Measurements from ENCODE around the gene SH3PXD2A. TPM values are rescaled to one million over a fixed set of nuclear protein-coding genes. Genes with fewer than 3 reads are reported as not detected.

The SH3PXD2A gene
- total RNA-seq, 1 donor from 2014 or later: 17.3 TPM

GRCh38 chr10:103632247-103632642, 223.1 kb downstream of the SH3PXD2A start:
- Histone ChIP-seq H4K20me1 (ENCODE audit: insufficient read depth, low read length) (peaks cover 42% of the 10 kb centered on the region), H3K79me2 (ENCODE audit: insufficient read depth, low read length) (peaks cover 6% of the 10 kb centered on the region)

GRCh38 chr10:103630156-103630555, 225.2 kb downstream of the SH3PXD2A start:
- TF ChIP-seq CTCF (IDR thresholded peaks at IDR 0.05; ENCODE audit: insufficient read depth, low read depth, low read length) (no peak), EZH2 (IDR thresholded peaks at IDR 0.05; ENCODE audit: insufficient read depth, low read length) (no peak)
- Mint-ChIP-seq H3K36me3 (ENCODE audit: low read depth, unreplicated experiment) (peaks cover 32% of the 10 kb centered on the region), H3K27ac (ENCODE audit: unreplicated experiment) (no peak overlapping the region), H3K4me1 (ENCODE audit: low read depth, unreplicated experiment) (peaks cover 2% of the 10 kb centered on the region), H3K4me3 (ENCODE audit: unreplicated experiment) (no peak overlapping the region), H3K27me3 (ENCODE audit: low read depth, unreplicated experiment) (peaks cover 3% of the 10 kb centered on the region), H3K9me3 (ENCODE audit: unreplicated experiment) (peaks cover 2% of the 10 kb centered on the region)
- H3K27me3 ChIP-seq (ENCODE audit: insufficient read depth, low read length): no peaks in the 10 kb centered on the region
- no peaks in the 10 kb centered on the region for H3K9me3 ChIP-seq (ENCODE audit: insufficient read depth, low read depth, low read length)
- peaks cover 6% of the 10 kb centered on the region for H3K79me2 ChIP-seq (ENCODE audit: insufficient read depth, low read length)
- H4K20me1 ChIP-seq (ENCODE audit: insufficient read depth, low read length): peaks cover 29% of the 10 kb centered on the region
- H3K9ac ChIP-seq (ENCODE audit: low read length): no peak overlapping the region
- H3K27ac ChIP-seq (ENCODE audit: low read depth, low read length): no peak overlapping the region
- H2AFZ ChIP-seq (ENCODE audit: low read depth, low read length): no peak overlapping the region
- no peaks in the 10 kb centered on the region for H3K4me1 ChIP-seq (ENCODE audit: insufficient read depth, low read length)
- no peak for DNase-seq (ENCODE audit: low read depth)
- H3K4me3 ChIP-seq (ENCODE audit: insufficient read depth, low read depth, low read length): no peak overlapping the region
- FAIRE-seq: no peak
- peaks cover 3% of the 10 kb centered on the region for H3K36me3 ChIP-seq (ENCODE audit: insufficient read depth, low read length)
- H3K4me2 ChIP-seq (ENCODE audit: low read length): no peak overlapping the region

More at GRCh38 chr10:103632247-103632642, 223.1 kb downstream of the SH3PXD2A start:
- peaks cover 25% of the 10 kb centered on the region for H3K36me3 Mint-ChIP-seq (ENCODE audit: low read depth, unreplicated experiment)
- Histone ChIP-seq H3K4me1 (ENCODE audit: insufficient read depth, low read length) (peaks cover 6% of the 10 kb centered on the region), H3K4me2 (ENCODE audit: low read length) (no peak overlapping the region), H3K36me3 (ENCODE audit: insufficient read depth, low read length) (no peaks in the 10 kb centered on the region), H2AFZ (ENCODE audit: low read depth, low read length) (no peak overlapping the region), H3K27ac (ENCODE audit: low read depth, low read length) (no peak overlapping the region), H3K9me3 (ENCODE audit: insufficient read depth, low read depth, low read length) (no peaks in the 10 kb centered on the region), H3K27me3 (ENCODE audit: insufficient read depth, low read length) (no peaks in the 10 kb centered on the region), H3K9ac (ENCODE audit: low read length) (no peak overlapping the region), H3K4me3 (ENCODE audit: insufficient read depth, low read depth, low read length) (no peak overlapping the region)
- peaks cover 5% of the 10 kb centered on the region for H3K4me1 Mint-ChIP-seq (ENCODE audit: low read depth, unreplicated experiment)
- peaks cover 3% of the 10 kb centered on the region for H3K27me3 Mint-ChIP-seq (ENCODE audit: low read depth, unreplicated experiment)
- DNase-seq (ENCODE audit: low read depth): no peak
- peaks cover 2% of the 10 kb centered on the region for H3K9me3 Mint-ChIP-seq (ENCODE audit: unreplicated experiment)
- no peak for TF ChIP-seq CTCF (IDR thresholded peaks at IDR 0.05; ENCODE audit: insufficient read depth, low read depth, low read length)
- TF ChIP-seq EZH2 (IDR thresholded peaks at IDR 0.05; ENCODE audit: insufficient read depth, low read length): no peak
- peak overlapping the region; percentile 34 for H3K27ac Mint-ChIP-seq (ENCODE audit: unreplicated experiment)
- no peak overlapping the region for H3K4me3 Mint-ChIP-seq (ENCODE audit: unreplicated experiment)
- no peak for FAIRE-seq

- no peaks in the 10 kb centered on the region for H3K4me1 ChIP-seq (ENCODE audit: insufficient read depth, low read length)
- no peak for TF ChIP-seq EZH2 (IDR thresholded peaks at IDR 0.05; ENCODE audit: insufficient read depth, low read length)
- H2AFZ ChIP-seq (ENCODE audit: low read depth, low read length): no peak overlapping the region
- Mint-ChIP-seq H3K27me3 (ENCODE audit: low read depth, unreplicated experiment) (peaks cover 6% of the 10 kb centered on the region), H3K4me3 (ENCODE audit: unreplicated experiment) (no peak overlapping the region), H3K36me3 (ENCODE audit: low read depth, unreplicated experiment) (peaks cover 33% of the 10 kb centered on the region), H3K9me3 (ENCODE audit: unreplicated experiment) (peaks cover 2% of the 10 kb centered on the region), H3K4me1 (ENCODE audit: low read depth, unreplicated experiment) (peaks cover 2% of the 10 kb centered on the region), H3K27ac (ENCODE audit: unreplicated experiment) (no peak overlapping the region)
- peaks cover 4% of the 10 kb centered on the region for H3K79me2 ChIP-seq (ENCODE audit: insufficient read depth, low read length)
- H3K27me3 ChIP-seq (ENCODE audit: insufficient read depth, low read length): no peaks in the 10 kb centered on the region
- FAIRE-seq: no peak
- peaks cover 24% of the 10 kb centered on the region for H4K20me1 ChIP-seq (ENCODE audit: insufficient read depth, low read length)
- H3K9me3 ChIP-seq (ENCODE audit: insufficient read depth, low read depth, low read length): no peaks in the 10 kb centered on the region
- no peak overlapping the region for H3K9ac ChIP-seq (ENCODE audit: low read length)
- H3K4me2 ChIP-seq (ENCODE audit: low read length): no peak overlapping the region
- no peak overlapping the region for H3K4me3 ChIP-seq (ENCODE audit: insufficient read depth, low read depth, low read length)
- H3K36me3 ChIP-seq (ENCODE audit: insufficient read depth, low read length): peaks cover 3% of the 10 kb centered on the region
- no peak overlapping the region for H3K27ac ChIP-seq (ENCODE audit: low read depth, low read length)
- DNase-seq (ENCODE audit: low read depth): no peak
These were observed 225.8 kb downstream of the SH3PXD2A start for GRCh38 chr10:103629581-103629980.
